ENCODE measurements around the gene AHSP.
"Not testable (repeated sequence)": the region's sequence is repeated elsewhere in the genome, so short reads cannot be mapped to it uniquely, and the experiment has no call there.

AHSP gene

DNA sequence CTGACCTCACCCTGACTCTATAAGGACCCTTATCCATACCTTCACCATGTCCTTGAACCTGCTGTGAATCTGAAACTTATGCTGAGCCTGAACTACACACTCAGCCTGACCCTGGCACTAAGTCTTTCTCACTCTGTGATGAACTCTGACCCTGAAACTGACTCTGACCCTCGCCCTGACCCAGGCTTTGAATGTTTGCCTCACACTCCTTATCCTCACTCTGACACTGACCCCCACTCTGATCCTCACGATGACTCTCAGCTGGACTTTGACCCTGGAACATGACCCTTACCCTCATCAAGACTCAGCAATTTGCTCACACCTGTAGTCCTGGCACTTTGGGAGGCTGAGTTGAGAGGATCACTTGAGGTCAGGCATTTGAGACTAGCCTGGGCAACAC, 4.4 kb downstream of the AHSP start:
- DNase-seq = no peak

- no peak for DNase-seq
Measured at GRCh38 chr16:31532896-31533295, 5.2 kb downstream of the AHSP start.

- no peak for DNase-seq
Measured at GRCh38 chr16:31535737-31536136, 8.0 kb downstream of the AHSP start.

DNA sequence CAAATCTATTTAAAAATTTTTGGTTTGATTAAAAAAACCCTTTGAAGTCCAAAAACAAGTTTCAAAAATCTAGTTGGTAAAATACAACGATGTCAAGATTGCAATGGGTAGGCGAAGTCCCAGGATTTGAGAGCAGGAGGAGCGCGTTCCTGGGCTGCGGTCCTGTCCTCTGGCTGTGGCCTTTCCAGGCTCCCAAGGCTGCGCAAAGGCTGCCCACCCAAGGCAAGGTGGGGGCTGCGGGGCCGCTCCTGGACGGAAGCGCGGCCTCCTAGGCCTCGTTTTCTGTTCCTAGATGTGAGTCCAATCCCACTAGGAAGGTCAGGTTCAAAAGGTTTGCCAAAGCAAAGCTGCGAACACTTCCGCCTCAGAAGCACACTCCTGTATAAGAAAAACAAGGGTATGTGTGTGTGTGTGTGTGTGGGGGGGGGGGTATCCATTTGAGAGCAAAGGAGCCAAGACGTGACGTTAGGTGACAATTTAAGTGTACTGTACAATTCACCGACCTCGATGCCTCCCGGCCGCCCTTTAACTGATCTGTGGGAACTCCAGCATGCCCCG, 9.2 kb downstream of the AHSP start:
- no peak for DNase-seq

DNA sequence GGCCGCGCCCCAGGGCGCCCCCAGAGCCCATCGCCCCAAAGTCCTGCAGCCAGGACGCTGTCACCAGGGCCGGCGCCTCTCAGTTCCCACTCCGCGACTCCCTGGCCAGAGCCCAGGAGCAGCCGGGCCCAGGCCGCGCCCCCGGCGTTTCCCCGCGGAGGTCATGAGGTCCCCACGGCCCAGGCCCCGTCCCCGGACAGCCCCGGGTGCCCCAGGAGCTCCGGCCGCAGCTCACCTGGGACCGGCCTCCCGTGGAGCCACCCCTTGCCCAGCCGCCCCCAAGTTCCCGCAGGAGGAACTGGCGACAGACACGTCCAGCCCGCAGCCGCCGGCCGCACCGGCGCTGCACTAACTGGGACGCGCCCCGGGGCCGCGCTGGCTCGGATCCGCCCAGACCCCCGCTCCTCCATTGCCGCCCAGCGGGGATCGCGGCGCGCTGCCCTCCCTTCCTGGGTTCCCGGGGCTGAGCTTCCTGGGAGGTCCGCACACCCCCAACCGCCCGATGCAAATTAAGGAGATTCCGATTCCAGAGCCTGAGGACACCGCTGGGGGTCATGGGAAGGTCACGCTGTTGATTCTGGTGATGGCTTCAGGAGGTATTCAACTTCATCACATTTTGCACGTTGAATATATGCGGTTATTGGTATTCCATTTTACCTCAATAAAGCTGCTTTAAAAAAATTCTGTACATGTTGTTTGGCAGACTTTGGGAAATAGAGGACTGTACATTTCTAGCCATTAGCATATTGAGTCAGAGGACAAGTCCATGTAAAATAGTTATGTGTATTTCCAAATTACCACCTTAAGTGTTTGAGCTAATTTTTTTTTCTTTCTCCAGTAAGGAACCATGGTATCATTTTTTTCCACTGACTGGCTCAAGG, 9.9 kb downstream of the AHSP start:
- no peak for DNase-seq

DNA sequence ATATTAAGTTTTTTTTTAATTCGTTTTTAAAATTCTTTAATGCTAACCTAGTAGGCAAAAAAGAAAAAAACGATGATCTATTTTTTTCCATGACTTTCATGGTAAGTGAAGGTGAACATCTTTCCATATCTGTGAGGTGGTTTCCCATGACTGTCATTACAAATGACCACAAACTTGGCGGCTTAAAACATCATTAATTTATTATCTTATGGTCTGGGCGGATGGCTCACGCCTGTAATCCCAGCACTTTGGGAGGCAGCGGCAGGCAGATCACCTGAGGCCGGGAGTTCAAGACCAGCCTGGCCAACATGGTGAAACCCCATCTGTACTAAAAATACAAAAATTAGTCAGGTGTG, 10.5 kb downstream of the AHSP start:
- DNase-seq = not testable (repeated sequence)

DNA sequence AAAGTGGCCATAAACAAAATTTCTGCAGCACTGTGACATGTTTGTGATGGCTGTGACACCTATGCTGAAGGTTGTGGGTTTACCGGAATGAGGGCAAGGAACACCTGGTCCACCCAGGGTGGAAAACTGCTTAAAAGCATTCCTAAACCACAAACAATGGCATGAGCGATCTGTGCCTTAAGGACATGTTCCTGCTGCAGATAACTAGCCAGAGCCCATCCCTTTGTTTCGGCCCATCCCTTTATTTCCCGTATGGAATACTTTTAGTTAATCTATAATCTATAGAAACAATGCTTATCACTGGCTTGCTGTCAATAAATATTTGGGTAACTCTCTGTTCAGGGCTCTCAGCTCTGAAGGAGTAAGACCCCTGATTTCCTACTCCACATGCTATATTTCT, 12.1 kb downstream of the AHSP start:
- DNase-seq = not testable (repeated sequence)

- DNase-seq = no peak
Measured at GRCh38 chr16:31542763-31543162, 15.1 kb downstream of the AHSP start.

DNA sequence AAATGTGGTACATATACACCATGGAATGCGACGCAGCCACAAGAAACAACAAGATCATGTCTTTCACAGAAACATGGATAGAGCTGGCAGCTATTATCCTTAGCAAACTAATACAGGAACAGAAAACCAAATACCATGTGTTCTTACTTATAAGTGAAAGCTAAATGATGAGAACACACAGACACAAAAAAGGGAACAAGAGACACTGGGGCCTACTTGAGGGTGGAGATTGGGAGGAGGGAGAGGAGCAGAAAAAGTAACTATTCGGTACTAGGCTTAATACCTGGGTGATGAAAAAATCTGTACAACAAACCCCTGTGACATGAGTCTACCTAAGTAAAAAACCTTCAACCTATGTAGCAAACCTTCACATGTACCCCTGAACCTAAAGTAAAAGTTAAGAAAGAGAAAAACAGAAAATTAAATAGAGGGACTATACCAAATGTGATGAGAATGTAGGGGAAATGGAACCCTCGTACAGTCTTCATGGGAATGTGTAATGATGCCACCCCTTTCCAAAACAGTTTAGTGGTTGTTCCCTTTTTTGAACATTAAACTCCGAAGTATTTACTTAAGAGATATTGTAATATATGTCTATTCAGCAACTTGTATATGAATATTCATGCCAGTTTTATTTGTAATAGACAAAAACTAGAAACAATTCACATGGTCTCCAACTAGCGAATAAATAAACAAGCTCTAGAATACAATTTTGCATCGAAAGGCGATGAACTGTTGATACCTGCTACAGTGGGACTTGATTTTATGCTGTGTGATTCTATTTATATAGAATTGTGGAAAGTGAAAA, 33.9 kb downstream of the AHSP start:
- no peak for DNase-seq

GRCh38 chr16:31568577-31569359, 41.1 kb downstream of the AHSP start:
- DNase-seq = no peak

- no peak for DNase-seq
Measured at GRCh38 chr16:31569360-31569717, 41.6 kb downstream of the AHSP start.

DNA sequence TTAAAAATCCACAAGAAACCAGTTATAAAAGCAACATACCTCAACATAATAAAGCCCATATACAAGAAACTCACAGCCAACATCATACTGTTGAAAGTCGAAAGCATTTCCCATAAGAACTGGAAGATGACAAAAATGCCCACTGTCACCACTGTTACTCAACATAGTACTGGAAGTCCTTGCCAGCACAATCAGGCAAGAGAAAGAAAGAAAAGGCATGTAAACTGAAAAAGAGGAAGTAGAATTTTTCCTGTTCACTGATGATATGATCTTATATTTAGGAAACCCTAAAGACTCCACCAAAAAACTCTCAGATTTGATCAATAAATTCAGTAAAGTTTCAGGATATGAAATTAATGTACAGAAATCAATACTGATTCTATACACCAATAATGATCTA, 45.1 kb downstream of the AHSP start:
- no peak for DNase-seq

DNA sequence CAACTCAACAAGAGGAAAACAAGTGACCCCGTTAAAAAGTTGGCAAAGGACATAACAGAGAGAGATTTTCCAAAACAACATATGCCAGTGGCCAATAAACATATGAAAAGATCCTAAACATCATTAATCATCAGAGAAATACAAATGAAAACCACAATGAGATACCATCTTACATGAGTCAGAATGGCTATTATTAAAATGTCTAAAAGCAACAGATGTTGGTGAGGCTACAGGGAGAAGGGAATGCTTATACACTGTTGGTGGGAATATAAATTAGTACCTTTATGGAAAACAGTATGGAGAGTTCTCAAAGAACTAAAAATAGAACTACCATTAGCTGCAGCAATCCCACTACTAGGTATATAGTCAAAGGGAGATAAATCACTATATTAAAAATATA, 46.5 kb downstream of the AHSP start:
- not testable (repeated sequence) for DNase-seq

DNA sequence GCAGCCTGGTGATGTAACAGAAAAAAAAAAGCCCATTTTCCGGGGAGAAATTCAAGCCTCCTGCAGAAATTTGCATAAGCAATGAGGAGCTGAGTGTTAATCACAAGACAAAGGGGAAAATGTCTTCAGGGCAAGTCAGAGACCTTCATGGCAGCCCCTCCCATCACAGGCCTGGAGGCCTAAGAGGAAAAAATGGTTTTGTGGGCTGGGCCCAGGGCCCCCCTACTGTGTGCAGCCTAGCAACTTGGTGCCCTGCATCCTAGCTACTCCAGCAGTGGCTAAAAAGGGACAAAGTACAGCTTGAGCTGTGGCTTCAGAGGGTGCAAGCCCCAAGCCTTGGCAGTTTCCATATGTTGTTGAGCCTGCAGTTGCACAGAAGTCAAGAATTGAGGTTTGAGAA, 49.7 kb downstream of the AHSP start:
- no peak for DNase-seq
